NCI-H2196 (cell line): Measurements from ENCODE around the gene FBLIM1.
A peak's percentile ranks its signal among the peaks of the same experiment; 100 is the strongest.

Experiments used
- DNase-seq: peaks from one replicate; lab custom pipeline; 2025; ENCODE audit not compliant: unreplicated experiment; lab: John Stamatoyannopoulos, UW

The FBLIM1 gene

DNA sequence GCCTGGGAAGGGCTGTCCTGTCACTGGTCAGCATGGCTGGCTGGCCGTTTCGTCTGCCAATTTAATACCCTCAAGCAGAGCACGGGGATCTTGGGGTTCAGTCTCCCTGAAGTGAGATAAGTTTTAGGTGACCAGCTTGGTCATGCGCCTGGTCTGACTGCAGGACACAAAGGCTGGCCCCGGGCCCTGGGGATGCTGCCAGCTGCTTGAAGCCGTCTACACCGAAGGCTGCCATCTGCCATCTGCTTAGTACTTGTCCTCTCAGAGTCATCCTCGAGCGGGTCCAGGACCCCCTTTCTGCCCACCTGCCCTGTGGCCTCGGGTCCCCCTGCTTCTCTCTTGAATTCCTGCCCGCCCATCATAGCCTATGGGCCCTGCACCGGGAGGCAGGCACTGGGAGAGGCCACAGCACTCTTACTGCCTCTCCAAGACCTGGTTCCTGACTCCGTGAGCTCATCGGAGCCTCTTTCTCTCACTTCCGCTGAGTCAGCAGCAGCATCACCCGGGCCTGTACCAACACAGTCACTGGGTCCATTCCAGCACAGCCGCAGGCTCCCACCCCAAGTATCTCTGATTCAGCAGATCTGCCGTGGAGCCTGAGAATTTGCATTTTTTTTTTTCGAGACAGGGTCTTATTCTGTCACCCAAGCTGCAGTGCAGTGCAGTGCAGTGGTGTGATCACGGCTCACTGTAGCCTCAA is 7.0 kb downstream of the FBLIM1 start:
- DNase-seq = no peak

DNA sequence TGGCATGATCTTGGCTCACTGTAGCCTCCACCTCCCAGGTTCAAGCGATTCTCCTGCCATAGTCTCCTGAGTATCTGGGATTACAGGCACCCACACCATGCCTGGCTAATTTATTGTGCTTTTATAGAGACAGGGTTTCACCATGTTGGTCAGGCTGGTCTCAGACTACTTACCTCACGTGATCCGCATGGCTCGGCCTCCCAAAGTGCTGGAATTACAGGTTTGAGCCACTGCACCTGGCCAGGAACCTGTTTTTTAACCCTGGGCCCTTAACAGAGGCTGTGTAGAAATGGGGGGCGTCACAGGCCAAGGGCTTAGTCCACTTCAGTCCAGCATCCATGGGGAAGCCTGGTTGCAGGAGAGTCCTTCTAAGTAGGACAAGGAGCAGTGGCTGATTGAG is 9.3 kb downstream of the FBLIM1 start:
- no peak for DNase-seq

DNA sequence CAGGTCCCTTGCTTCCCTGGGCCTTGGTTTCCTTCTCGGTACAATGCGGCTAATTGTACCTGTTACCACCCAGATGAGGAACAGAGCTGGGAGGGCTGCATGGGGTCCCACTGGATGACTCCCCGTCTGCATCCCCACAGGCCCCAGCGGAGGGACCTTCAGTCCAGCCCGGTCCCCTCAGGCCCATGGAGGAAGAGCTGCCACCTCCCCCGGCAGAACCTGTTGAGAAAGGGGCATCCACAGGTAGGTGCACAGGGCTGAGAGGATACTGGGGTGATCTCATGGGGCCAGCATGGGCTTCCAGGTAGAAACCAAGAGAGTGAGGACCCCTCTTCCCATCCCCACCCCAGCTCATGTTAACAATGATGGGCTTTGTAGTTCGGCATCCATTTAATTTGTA is 9.8 kb downstream of the FBLIM1 start:
- DNase-seq = no peak

DNA sequence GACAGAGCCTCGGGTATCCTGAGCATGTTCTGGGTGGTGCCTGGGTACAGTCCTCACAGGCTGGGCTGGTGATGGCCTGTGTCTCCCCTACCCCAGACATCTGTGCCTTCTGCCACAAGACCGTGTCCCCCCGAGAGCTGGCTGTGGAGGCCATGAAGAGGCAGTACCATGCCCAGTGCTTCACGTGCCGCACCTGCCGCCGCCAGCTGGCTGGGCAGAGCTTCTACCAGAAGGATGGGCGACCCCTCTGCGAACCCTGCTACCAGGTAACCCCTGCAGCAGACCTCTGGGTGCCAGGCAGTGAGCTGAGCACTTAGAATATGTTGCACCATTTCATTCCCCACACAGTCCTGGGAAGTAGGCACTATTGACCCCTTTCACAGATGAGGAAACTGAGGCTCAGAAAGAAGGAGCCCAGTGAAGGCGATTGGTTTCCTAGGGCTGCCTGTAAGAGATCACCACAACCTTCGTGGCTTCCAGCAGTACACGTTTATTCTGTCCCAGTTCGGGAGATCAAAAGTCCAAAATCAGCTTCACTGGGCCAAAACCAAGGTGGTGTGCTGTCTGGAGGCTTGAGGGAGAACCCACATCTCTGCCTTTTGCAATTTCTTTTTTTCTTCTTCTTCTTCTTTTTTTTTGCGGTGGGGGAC is 11.8 kb downstream of the FBLIM1 start:
- DNase-seq = no peak

DNA sequence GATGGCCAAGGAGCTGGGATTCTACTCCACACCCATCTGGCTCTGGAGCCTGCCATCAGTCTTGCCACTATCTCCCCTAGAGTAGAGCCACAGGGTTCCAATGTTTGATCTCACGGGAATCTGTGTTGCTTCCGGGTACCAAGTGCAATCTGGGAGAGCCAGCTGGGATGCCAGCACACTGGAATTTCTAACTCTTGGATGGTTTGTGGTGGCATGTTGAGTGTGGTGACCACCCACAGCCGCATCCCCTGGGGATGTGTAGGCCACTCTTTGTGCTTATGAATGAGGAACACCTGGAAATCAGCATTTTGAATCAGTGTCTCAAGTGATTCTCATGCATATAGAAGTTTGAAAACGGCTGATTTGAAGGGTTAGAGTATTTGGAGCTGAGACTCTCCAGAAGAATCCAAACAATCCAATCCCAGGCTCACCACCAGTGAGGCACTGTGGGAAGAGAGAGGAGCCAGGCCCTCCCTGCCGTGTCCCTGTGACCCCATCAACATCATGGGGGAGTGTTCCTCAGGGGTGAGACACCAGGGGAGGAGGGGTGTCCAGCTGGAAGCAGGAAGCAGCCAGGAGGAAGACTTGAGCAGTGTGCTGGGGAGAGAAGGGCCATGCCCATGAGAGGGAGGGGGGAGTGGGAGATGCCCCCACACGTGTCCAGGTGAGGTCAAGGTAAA is 13.4 kb downstream of the FBLIM1 start:
- DNase-seq = no peak

DNA sequence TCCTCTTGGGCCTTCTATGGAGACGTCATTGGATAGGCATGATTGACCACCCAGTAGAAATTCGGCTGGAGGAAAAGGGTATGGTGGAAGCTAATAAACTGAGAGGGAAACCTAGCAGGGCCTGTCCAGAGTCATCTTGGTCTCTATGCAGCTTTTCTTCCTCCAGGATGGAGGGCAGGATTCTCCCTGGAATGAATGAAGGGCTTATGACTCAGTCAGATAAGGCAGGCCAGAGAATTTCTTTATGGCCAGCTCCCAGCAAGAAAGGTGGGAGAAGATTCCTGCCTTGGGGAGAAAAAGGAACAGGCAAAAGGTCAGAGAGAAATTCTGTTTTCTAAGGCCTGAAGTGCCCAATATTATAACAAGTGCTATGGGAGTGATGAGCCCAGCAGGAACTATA is 17.1 kb downstream of the FBLIM1 start:
- DNase-seq = no peak

DNA sequence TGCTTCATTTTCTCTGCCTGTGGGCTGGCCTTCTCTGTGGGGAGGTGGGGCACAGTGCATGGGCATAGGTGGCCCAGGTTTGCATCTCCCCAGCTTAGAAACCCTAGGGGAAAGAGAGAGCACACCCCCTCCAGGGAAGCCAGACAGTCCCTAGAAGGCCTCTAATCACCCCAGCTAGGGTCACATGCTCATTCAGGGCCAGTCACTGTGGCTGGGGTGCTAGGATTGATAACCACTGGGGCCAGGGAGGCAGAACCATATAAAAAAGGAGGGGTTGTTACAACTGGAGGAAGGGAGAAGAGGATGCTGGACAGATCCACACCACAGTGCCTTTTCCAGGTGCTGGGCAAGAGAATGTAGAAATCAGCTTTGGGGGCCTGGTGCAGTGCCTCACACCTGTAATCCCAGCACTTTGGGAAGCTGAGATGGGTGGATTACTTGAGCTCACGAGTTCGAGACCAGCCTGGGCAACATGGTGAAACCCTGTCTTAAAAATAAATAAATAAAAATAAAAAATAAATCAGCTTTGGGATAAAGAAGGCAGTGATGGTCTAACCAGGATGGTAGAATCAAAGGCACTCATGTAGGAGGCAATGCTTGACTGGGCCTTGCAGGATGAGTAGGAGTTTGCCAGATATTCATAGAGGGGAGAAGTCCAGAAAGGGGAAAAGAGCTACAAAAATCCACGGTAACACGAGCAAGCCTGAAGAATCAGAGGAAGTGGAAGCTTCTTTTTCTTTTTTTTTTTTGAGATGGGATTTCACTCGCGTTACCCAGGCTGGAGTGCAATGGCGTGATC is 19.5 kb downstream of the FBLIM1 start:
- DNase-seq = no peak

DNA sequence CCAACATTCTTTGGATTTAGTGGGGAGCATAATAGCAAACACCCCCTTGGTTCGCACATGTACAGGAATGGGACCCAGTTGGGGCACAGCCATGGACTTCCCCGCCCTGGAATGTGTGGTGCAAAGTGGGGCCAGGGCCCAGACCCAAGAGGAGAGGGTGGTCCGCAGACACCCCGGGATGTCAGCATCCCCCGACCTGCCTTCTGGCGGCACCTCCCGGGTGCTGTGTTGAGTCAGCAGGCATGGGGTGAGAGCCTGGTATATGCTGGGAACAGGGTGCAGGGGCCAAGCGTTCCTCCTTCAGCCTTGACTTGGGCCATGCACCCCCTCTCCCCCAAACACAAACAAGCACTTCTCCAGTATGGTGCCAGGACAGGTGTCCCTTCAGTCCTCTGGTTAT is 27.1 kb downstream of the FBLIM1 start:
- DNase-seq = no peak

DNA sequence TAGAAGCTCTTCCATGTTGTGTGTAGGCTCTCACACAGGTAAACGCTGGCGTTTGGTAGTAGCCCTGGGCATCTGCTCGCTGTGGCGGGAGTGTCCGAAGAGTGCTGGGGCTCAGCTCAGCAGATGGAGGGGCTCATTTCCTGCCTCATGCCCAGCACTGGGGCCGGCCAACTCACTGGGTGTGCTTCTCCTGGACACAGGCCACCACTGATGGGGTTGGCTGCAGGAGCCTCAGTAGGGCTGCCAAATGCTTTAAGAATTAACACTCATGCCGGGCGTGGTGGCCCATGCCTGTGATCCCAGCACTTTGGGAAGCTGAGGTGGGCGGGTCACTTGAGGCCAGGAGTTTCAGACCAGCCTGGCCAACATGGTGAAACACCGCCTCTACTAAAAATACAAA is 28.0 kb downstream of the FBLIM1 start:
- no peak for DNase-seq

DNA sequence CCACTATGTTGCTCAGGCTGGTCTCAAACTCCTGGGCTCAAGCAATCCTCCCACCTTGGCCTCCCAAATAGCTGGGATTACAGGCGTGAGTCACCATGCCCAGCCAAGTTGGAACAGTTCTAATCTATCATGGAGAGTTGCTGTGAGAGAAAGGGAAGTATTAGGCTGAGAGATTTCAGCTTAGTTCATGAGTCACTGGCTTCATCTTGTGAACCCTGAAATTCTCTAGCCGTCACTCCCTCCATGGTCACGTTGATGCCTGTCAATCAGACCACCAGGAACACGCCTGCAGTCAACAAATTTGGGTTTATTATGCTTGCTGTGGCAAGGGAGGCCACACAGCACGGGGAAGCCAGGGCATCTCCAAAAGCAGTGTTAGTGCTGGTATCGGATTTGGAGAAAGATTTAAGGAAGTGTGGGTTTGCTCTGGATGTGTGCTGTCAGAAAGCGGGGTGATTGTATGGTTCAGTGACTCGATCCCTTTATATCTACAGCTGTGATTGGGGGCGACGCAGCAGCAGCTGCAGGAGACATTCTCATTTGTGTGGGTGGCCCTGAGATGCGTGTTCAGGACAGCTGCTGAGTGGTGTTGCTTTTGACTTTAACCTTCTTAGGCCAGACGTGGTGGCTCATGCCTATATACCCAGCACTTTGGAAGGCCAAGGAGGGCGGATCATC is 30.2 kb downstream of the FBLIM1 start:
- no peak for DNase-seq

DNA sequence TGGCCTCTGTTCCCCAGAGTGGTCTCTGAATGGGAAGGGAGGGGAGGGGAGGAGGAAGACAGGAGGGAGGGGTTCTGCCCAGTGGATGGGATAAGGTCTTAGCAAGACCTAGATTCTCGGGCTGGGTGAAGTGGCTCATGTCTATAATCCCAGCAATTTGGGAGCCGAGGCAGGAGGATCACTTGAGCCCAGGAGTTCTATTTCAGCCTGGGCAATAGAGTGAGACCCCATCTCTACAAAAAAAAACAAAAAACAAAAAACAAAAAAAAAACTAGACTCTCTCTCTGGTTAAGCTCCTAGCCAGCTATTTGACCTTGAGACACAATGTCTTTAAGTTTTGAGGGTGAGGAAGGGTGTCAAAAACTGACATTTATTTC is 37.5 kb downstream of the FBLIM1 start:
- no peak for DNase-seq

DNA sequence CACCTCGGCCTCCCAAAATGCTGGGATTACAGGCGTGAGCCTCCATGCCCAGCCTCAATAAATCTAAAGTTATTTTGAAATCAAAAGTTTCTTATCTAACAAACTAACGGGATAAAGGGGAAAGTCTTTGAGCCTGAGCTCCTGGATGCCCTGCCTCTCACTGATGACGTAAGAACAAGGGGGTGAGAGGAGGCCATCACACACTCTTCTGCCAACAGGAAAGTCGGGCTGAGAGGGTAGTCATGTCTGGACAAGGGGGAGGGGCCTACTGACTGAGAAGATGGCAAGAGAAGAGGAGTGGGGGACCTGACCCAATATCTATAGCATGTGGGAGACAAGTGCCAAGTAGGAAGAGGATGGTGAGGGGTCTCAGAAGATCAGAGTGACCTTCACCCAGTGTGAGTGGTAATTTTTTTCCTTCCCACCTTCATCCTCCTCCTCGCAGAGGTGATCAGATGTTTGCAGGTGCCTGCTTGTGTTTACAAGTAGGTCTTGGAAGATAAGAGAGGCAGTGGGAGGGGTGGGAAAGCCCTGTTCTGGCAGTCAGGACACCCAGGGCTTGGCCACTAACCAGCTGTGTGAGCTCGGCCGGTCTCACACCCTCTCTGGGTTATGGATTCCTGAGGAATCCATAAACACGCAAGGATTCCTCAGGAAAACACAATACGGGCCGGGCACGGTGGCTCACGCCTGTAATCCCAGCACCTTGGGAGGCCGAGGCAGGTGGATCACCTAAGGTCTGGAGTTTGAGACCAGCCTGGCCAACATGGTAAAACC is 39.2 kb downstream of the FBLIM1 start:
- DNase-seq = no peak

DNA sequence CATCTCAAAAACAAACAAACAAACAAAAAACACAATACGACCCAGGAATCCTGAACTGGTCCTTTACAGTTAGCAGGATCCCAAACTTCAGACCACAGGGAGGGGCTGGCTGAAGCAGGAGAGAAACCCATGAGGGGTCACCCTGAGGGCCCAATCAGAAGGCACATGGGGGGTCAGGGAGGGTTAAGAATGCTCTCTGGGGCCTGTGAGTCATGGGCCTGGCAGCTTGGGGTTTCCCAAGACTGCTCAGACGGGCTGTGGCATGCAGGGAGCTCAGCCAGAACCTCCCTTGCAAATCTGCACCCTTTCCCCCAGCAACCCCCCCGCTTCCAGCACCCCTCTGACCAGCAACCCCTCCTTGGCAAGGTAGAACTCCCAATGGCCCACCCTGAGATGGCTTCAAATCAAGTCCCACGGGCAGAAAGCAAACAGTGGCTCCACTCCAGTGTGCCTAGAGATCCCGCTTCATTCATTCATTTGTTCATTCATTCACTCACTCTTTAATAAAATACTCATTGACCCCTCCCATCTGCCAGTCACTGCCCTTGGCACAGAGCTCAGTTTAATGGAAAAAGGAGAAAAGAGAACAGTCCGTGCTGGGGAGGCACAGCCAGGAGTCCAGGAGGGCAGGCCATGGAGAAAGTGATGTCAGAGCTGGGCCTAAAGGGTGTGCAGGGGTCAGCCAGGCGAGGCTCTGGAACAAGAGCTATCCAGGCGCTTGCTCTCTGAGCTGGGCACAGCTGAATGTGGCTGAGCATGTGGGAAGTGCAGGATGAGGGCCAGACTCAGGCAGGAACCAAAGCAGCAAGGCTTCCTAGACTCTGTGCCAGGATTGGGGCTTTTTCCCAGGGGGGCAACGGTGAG is 40.6 kb downstream of the FBLIM1 start:
- no peak for DNase-seq

DNA sequence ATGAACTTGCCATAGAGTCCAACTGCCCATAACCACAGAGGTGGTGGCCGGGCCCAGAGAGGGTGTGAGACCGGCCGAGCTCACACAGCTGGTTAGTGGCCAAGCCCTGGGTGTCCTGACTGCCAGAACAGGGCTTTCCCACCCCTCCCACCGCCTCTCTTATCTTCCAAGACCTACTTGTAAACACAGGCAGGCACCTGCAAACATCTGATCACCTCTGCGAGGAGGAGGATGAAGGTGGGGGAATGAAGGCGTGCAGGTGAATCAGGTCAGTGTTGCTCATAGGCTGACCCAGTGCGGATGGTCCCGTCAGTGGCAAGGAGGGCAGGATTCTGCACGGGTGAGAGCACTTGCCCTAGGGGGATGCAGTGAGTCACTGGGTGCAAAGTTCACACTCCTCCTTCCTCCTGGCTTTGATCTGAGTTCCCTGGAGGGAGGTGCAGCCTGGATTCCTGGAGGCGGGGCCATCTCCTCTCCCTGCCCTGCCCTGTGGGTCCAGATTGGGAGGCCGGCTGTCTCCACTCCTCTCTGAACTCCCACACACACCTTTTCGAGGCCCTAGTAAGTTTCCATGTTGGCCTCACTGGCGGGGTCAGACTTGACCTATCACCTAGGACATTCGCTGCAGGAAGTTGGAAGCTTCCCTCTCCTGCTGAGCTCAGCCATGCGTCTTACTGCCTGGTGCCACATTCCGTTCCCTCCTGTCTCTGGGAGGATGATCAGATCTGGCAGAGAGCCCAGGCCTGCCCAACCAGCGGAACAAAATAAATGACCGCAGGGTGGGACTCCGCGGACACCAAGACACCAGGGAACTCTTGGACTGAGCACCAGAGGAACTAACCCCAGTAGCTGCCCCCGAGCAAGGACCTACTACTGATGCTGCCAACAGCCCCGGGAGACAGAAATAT is 41.6 kb downstream of the FBLIM1 start:
- DNase-seq = peak; percentile 61

DNA sequence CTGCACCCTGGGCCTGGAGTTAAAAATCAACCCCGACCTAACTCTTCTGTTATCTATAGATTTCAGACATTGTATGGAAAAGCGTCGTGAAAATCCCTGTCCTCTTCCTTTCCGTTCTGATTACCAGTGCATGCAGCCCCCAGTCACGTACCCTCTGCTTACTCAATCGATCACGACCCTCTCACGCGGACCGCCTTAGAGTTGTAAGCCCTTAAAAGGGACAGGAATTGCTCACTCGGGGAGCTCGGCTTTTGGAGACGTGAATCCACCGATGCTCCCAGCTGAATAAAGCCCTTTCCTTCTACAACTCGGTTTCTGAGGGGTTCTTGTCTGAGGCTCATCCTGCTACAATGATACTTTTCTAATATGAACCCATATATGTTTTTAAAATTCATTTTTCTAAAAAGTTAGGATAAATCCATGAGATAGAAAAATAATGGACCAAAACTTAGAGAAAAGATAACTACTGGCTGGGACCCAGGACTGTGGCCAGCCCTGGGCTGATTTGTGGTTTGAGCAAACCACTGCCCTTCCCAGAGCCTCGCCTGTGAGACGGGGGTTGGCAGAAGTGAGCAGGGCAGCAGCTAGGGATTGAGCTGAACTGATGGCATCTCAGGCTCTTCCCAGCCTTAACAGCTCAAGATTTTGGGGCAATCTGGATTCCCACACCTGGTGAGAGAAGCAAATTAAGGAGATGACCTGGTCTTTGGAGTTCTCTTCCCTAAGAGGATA is 43.8 kb downstream of the FBLIM1 start:
- no peak for DNase-seq

DNA sequence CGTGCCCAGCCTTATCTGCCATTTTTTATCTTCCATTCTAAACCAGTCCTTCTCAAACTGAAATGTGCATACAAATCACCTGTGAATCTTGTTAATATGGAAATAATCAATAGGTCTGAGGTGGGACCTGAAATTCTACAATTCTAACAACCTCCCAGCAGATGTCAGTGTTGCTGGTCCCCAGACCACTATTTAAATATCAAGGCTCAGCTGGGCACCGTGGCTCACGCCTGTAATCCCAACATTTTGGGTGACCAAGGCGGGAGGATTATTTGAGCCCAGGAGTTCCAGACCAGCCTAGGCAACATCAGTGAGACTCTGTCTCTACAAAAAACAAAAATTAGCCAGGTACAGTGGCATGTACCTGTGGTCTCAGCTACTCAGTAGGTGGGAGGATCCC is 44.8 kb downstream of the FBLIM1 start:
- peak; percentile 29 for DNase-seq

DNA sequence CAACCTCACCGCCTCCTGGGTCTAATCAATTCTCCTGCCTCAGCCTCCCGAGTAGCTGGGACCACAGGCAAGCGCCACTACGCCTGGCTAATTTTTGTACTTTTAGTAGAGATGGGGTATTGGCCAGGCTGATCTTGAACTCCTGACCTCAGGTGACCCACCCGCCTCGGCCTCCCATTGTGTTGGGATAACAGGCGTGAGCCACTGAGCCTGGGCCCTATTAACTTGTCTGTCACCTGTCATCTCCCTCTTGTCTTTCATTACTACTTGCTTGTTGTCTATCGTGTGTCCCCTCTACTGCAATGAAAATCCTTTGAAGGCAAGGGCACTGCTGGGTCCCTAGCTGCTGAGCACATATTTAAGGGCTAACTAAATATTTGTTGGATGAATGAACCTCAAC is 45.5 kb downstream of the FBLIM1 start:
- DNase-seq = no peak

DNA sequence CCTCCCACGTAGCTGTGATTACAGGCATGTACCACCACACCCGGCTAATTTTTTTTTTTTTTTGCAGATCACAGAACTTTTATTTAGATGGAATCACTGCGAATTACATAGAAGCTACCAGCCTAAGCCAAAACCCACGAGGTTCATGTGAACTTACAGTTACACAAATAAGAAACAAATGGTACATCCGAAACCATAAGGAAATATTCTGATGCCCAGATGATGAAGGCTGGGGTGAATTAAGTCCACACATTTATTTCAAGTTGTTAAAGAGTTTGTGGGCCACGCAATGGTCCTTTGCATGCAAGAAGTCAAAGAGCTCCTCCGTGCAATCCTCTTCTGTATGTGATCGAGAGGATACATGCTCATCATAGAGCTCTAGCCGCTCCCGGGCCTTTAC is 48.5 kb downstream of the FBLIM1 start:
- DNase-seq = no peak
